Pons (tissue), 1 donor: ENCODE data around the gene MTLN.
"Not testable (repeated sequence)": the region's sequence is repeated elsewhere in the genome, so short reads cannot be mapped to it uniquely, and the experiment has no call there.

Experiments used
- DNase-seq: peaks from one replicate; pipeline ENCODE4 v3.0.0-alpha.2; 2016; ENCODE audit warnings: low spot score

MTLN gene

GRCh38 chr2:110211938-110212858 is at the start of gene MTLN:
TSS of gene MTLN (minus strand) at chr2:110212547. CDS start at chr2:110212525, 22 bp downstream.
- DNase-seq, result peak; percentile 73

GRCh38 chr2:110261910-110262309 is 49.6 kb upstream of the MTLN start:
- not testable (repeated sequence) for DNase-seq

- DNase-seq, result not testable (repeated sequence)
Measured at GRCh38 chr2:110248081-110248795, 35.9 kb upstream of the MTLN start.

GRCh38 chr2:110245488-110246435 is 33.4 kb upstream of the MTLN start:
- DNase-seq, result not testable (repeated sequence)

GRCh38 chr2:110243283-110243682 is 30.9 kb upstream of the MTLN start:
- not testable (repeated sequence) for DNase-seq

- not testable (repeated sequence) for DNase-seq
Measured at GRCh38 chr2:110234514-110234913, 22.2 kb upstream of the MTLN start.

- DNase-seq, result not testable (repeated sequence)
Measured at GRCh38 chr2:110229886-110230285, 17.5 kb upstream of the MTLN start.

- DNase-seq, result not testable (repeated sequence)
Measured at GRCh38 chr2:110222626-110223025, 10.3 kb upstream of the MTLN start.

- DNase-seq, result no peak
Measured at GRCh38 chr2:110221938-110222337, 9.6 kb upstream of the MTLN start.

- no peak for DNase-seq
Measured at GRCh38 chr2:110220190-110220564, 7.8 kb upstream of the MTLN start.

- no peak for DNase-seq
Measured at GRCh38 chr2:110219496-110220189, 7.3 kb upstream of the MTLN start.

- DNase-seq, result not testable (repeated sequence)
Measured at GRCh38 chr2:110218889-110219288, 6.5 kb upstream of the MTLN start.

- no peak for DNase-seq
Measured at GRCh38 chr2:110216803-110217202, 4.5 kb upstream of the MTLN start.

- DNase-seq, result no peak
Measured at GRCh38 chr2:110216199-110216598, 3.9 kb upstream of the MTLN start.

GRCh38 chr2:110215566-110216158 is 3.3 kb upstream of the MTLN start:
- no peak for DNase-seq

- DNase-seq, result no peak
Measured at GRCh38 chr2:110215091-110215490, 2.7 kb upstream of the MTLN start.

- DNase-seq, result not testable (repeated sequence)
Measured at GRCh38 chr2:110213522-110213921, 1.2 kb upstream of the MTLN start.

GRCh38 chr2:110205660-110206455 is 6.5 kb downstream of the MTLN start:
- DNase-seq, result no peak

- peak; percentile 73 for DNase-seq
Measured at GRCh38 chr2:110204408-110205385, 7.7 kb downstream of the MTLN start, which contains the start of gene NPHP1. TSS of gene NPHP1 (minus strand) at chr2:110205013. CDS start at chr2:110204968, 45 bp downstream.
